Panc1 (cell line): ENCODE data around the gene PRR5L. TPM values are rescaled to one million over a fixed set of nuclear protein-coding genes. Genes with fewer than 3 reads are reported as not detected.

ENCODE experiments used
- ATAC-seq: fragments of 200-7000 bp; cut with Tn5 transposase; 2 replicates; pipeline ENCODE4 v1.9.1; 2020; ENCODE audit warnings: mild to moderate bottlenecking, moderate library complexity
- BruUV-seq: library from RNA; stranded (reverse); fragments of 400-500 nt; replicated peaks from 2 replicates; lab custom pipeline; 2021; lab: Mats Ljungman, UMichigan
- CTCF ChIA-PET: fragments of 300-600 bp; sonication (Branson Sonifier 250); formaldehyde crosslinking; loops from one replicate; lab custom pipeline; 2022; ENCODE audit warnings: antibody characterized with exemption; lab: Charles Lee
- POLR2A ChIA-PET: fragments of 300-600 bp; sonication (Branson Sonifier 250); formaldehyde crosslinking; loops from one replicate; lab custom pipeline; 2022; ENCODE audit warnings: antibody characterized with exemption; lab: Charles Lee
- DNase-seq: peaks from one replicate; pipeline ENCODE4 v3.0.0-alpha.2; 2010; ENCODE audit warnings: low read depth, low spot score
- H3K27ac ChIP-seq: 2 replicates; pipeline ENCODE4 v1.5.1; 2011; ENCODE audit warnings: mild to moderate bottlenecking, low read length, inconsistent platforms
- H3K27me3 ChIP-seq: fragments of 200-500 bp; sonication (Bioruptor generic); 2 replicates; pipeline ENCODE4 v1.6.0; 2014; ENCODE audit warnings: low read length, inconsistent platforms; ENCODE audit not compliant: control insufficient read depth, insufficient read depth
- H3K36me3 ChIP-seq: fragments of 200-500 bp; sonication (Bioruptor generic); 2 replicates; pipeline ENCODE4 v1.5.1; 2014; ENCODE audit warnings: inconsistent platforms, mild to moderate bottlenecking, low read length, moderate library complexity; ENCODE audit not compliant: control insufficient read depth, insufficient read depth
- H3K4me1 ChIP-seq: 2 replicates; pipeline ENCODE4 v1.5.1; 2011; ENCODE audit warnings: inconsistent platforms, mild to moderate bottlenecking, low read length, moderate library complexity; ENCODE audit not compliant: control insufficient read depth, insufficient read depth
- H3K4me3 ChIP-seq, 2 experiments: 2 replicates each; pipeline ENCODE4 v1.5.1; 2011 to 2012; ENCODE audit warnings: low read depth in 2 of 2, low read length in 2 of 2, mild to moderate bottlenecking in 2 of 2, inconsistent platforms in 1 of 2, moderate library complexity in 1 of 2
- H3K9me3 ChIP-seq: fragments of 200-500 bp; sonication (Bioruptor generic); 2 replicates; pipeline ENCODE4 v1.5.1; 2014; ENCODE audit warnings: low read depth, mild to moderate bottlenecking, inconsistent platforms, low read length, moderate library complexity; ENCODE audit not compliant: control insufficient read depth, insufficient read depth
- POLR2AphosphoS5 ChIP-seq: IDR thresholded peaks from 2 replicates; pipeline ENCODE4 v1.6.1; 2012; ENCODE audit warnings: mild to moderate bottlenecking, low read depth, low read length, moderate library complexity
- SIN3A ChIP-seq: IDR thresholded peaks from 2 replicates; pipeline ENCODE4 v1.6.1; 2012; ENCODE audit warnings: low read depth, mild to moderate bottlenecking, low read length, moderate library complexity, borderline replicate concordance; ENCODE audit not compliant: insufficient read depth
- TCF7L2 ChIP-seq: IDR thresholded peaks from 2 replicates; pipeline ENCODE4 v1.6.1; 2011; ENCODE audit warnings: mild to moderate bottlenecking, low read depth, low read length, inconsistent platforms
- in situ Hi-C: cut with HindIII; loops from 2 replicates; pipeline ENCODE4 v1.10.0; 2016; ENCODE audit warnings: low sequenced_read_pairs, low pct_unique_long_range_greater_than_20kb
- intact Hi-C: fragments of 100-400 bp; cut with micrococcal nuclease; formaldehyde crosslinking; loops from one replicate; pipeline ENCODE4 v1.10.0; 2022; ENCODE audit not compliant: unreplicated experiment
- total RNA-seq: library from RNA; stranded (reverse); gene quantifications from one replicate; pipeline ENCODE4 v1.2.1, GENCODE V29; 2021; ENCODE audit not compliant: unreplicated experiment
- TF ChIP-seq, protein P1 (sequence below), 2 experiments: IDR thresholded peaks; 2 replicates each; pipeline ENCODE4 v1.6.1; 2011 to 2012; ENCODE audit warnings: low read depth in 2 of 2, control low read depth in 1 of 2, low read length in 1 of 2, mild to moderate bottlenecking in 1 of 2, moderate library complexity in 1 of 2; ENCODE audit not compliant: insufficient read depth in 1 of 2
- TF ChIP-seq, protein P2 (sequence below): fragments of 450-650 bp; IDR thresholded peaks from 2 replicates; pipeline ENCODE4 v1.5.1; 2017; ENCODE audit warnings: mild to moderate bottlenecking

The PRR5L gene
- total RNA-seq, 1 experiment from 2014 or later = 0.36 TPM

DNA sequence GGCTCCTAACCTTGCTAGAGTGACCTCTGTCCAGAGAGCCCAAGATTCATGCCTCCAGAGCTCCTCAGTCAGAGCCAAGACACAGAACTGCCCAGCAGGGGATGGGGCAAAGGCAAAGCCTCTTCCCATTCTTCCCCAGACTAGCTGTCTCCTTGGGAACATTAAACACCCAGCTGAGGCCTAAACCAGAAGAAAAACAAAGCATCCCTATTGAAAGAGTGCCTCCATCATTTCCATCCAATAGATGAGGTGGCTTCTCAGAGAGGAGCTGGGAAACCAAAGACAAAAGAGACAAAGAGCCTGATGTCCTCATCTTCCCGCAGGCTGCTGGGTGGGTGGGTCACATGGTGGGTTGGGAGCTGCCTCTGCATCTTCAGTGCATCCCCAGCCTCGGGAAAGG is 44.3 kb upstream of the PRR5L start:
- no peak overlapping the region for H3K27ac ChIP-seq
- in situ Hi-C loops = no loop called here

DNA sequence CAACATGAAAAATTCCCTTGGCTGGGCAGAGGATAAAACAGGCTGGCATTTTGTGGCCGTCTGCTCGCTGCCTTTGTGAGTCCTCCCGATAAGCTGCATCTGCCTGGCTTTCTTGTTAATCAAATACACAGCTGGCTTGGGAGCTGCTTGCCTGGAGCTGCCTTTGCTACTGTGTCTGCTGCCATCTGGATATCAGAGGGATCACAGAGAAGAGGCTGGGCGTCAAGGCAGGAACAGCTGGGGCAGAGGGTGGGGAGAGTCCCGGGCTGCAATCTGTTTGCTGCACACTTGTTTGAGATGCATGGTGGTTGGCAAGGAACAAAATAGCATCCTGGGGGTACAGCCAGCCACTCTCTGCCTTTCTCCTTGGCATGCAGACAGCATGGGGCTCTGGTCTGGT is 42.9 kb upstream of the PRR5L start:
- ATAC-seq (no peak), DNase-seq (no peak)
- Histone ChIP-seq H3K36me3 (no peaks in the 10 kb centered on the region), H3K27me3 (0 out of 2 replicates have a peak, but pooled peaks cover 2% of the 10 kb centered on the region), H3K9me3 (no peaks in the 10 kb centered on the region), H3K27ac (no peak overlapping the region), H3K4me1 (no peaks in the 10 kb centered on the region), H3K4me3 (no peak overlapping the region)
- intact Hi-C loops = loop anchor here (10.0 kb wide), 1 partner anchor 98 kb away; no protein-coding TSS in a partner anchor
- in situ Hi-C loops = no loop called here
- TF ChIP-seq TCF7L2 (no peak), SIN3A (no peak), POLR2AphosphoS5 (no peak)
- TF ChIP-seq, protein P1, sequence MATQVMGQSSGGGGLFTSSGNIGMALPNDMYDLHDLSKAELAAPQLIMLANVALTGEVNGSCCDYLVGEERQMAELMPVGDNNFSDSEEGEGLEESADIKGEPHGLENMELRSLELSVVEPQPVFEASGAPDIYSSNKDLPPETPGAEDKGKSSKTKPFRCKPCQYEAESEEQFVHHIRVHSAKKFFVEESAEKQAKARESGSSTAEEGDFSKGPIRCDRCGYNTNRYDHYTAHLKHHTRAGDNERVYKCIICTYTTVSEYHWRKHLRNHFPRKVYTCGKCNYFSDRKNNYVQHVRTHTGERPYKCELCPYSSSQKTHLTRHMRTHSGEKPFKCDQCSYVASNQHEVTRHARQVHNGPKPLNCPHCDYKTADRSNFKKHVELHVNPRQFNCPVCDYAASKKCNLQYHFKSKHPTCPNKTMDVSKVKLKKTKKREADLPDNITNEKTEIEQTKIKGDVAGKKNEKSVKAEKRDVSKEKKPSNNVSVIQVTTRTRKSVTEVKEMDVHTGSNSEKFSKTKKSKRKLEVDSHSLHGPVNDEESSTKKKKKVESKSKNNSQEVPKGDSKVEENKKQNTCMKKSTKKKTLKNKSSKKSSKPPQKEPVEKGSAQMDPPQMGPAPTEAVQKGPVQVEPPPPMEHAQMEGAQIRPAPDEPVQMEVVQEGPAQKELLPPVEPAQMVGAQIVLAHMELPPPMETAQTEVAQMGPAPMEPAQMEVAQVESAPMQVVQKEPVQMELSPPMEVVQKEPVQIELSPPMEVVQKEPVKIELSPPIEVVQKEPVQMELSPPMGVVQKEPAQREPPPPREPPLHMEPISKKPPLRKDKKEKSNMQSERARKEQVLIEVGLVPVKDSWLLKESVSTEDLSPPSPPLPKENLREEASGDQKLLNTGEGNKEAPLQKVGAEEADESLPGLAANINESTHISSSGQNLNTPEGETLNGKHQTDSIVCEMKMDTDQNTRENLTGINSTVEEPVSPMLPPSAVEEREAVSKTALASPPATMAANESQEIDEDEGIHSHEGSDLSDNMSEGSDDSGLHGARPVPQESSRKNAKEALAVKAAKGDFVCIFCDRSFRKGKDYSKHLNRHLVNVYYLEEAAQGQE (IDR thresholded peaks at IDR 0.05; ENCODE audit: insufficient read depth in 1 of 2, low read depth in 2 of 2, low read length in 1 of 2) = no peak
- TF ChIP-seq, protein P2, sequence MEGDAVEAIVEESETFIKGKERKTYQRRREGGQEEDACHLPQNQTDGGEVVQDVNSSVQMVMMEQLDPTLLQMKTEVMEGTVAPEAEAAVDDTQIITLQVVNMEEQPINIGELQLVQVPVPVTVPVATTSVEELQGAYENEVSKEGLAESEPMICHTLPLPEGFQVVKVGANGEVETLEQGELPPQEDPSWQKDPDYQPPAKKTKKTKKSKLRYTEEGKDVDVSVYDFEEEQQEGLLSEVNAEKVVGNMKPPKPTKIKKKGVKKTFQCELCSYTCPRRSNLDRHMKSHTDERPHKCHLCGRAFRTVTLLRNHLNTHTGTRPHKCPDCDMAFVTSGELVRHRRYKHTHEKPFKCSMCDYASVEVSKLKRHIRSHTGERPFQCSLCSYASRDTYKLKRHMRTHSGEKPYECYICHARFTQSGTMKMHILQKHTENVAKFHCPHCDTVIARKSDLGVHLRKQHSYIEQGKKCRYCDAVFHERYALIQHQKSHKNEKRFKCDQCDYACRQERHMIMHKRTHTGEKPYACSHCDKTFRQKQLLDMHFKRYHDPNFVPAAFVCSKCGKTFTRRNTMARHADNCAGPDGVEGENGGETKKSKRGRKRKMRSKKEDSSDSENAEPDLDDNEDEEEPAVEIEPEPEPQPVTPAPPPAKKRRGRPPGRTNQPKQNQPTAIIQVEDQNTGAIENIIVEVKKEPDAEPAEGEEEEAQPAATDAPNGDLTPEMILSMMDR = no peak
- POLR2A ChIA-PET = no interaction called here
- no TSS peak for BruUV-seq
- CTCF ChIA-PET = no interaction called here

More for the DNA sequence above, 44.3 kb upstream of the PRR5L start:
- ChIA-PET POLR2A (no interaction called here), CTCF (interaction anchor here (0.6 kb wide), 1 partner anchor 568 kb away, joined by 3 read pairs; no protein-coding TSS in a partner anchor)
- DNase-seq (no peak), ATAC-seq (no peak)
- no peaks in the 10 kb centered on the region for H3K4me1 ChIP-seq
- no peaks in the 10 kb centered on the region for H3K36me3 ChIP-seq
- no TSS peak for BruUV-seq
- H3K4me3 ChIP-seq = no peak overlapping the region
- TF ChIP-seq TCF7L2 (no peak), SIN3A (no peak), POLR2AphosphoS5 (no peak)
- TF ChIP-seq, protein P1 (IDR thresholded peaks at IDR 0.05; ENCODE audit: insufficient read depth in 1 of 2, low read depth in 2 of 2, low read length in 1 of 2) = no peak
- TF ChIP-seq, protein P2 = no peak
- intact Hi-C loops = loop anchor here (10.0 kb wide), 1 partner anchor 97 kb away; no protein-coding TSS in a partner anchor
- no peaks in the 10 kb centered on the region for H3K9me3 ChIP-seq
- peaks cover 2% of the 10 kb centered on the region; the same call in 1 of the 2 replicates for H3K27me3 ChIP-seq
